HG03520 (cell line): ENCODE measurements around the gene IL11.

Experiments used
- ATAC-seq: cut with Tn5 transposase; IDR thresholded peaks from one replicate; pipeline ENCODE4 v1.9.1; 2021; ENCODE audit warnings: mild to moderate bottlenecking, moderate library complexity; ENCODE audit not compliant: unreplicated experiment

IL11 gene

GRCh38 chr19:55391702-55392615 lies 21.7 kb upstream of the IL11 start:
- no peak for ATAC-seq

DNA sequence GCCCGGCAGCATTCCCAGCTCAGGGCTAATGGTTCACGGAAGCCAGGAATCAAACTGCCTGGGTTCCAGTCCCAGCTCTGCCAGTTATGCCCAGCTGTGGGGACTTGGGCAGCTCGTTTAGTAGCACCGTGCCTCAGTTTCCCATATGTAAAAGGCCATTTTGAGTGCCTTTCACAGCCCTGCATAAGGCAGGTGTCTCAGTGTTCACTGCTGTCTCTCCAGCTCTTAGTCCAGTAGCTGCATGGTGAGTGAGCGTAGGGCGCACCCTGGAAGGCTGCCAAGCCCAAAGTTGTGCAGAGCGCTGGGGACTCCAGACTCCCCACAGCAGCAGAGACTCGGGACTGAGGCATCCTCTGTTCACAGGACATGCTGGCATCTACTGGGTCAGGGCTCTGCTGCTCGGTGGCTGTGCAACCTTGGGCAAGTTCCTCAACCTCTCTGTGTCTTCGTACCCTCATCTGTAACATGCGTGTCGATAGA lies 21.0 kb upstream of the IL11 start:
- ATAC-seq = no peak

GRCh38 chr19:55390461-55390880 lies 20.2 kb upstream of the IL11 start:
- ATAC-seq = no peak

DNA sequence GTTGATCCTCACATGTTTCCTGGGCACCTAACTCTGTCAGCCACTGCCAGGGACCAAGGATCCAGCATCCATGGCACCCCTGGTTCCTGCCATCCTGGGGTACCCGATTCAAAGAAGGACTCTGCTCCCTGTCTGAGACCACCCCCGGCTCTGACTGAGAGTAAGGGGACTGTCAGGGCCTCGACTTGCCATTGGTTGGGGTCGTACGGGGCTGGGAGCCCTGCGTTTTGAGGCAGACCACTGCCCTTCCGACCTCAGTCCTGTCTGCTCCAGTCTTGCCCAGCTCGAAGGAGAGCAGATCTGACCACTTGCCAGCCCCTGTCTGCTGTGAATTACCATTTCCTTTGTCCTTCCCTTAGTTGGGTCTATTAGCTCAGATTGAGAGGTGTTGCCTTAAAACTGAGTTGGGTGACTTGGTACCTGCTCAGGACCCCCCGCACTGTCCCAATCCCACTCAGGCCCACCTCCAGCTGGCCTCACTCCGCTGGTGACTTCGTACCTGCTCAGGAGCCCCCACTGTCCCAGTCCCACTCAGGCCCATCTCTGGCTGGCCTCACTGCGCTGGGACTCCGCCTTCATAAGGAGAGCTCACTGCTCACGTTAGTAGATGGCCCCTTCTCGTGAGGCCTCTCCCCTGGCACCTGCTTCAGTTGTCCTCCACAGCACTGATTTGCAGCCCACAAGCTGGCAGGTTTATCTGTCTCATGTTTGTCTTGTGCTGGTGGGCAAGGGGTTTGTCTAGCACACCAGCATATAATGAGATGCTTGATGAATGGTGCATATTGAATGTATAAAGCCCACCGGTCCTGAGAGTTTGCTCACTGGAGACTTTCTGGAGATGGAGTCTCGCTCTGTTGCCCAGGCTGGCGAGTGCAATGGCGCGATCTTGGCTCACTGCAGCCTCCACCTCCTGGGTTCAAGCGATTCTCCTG lies 19.4 kb upstream of the IL11 start:
- no peak for ATAC-seq

- ATAC-seq = no peak
Observed at GRCh38 chr19:55387736-55388497, 17.7 kb upstream of the IL11 start.

DNA sequence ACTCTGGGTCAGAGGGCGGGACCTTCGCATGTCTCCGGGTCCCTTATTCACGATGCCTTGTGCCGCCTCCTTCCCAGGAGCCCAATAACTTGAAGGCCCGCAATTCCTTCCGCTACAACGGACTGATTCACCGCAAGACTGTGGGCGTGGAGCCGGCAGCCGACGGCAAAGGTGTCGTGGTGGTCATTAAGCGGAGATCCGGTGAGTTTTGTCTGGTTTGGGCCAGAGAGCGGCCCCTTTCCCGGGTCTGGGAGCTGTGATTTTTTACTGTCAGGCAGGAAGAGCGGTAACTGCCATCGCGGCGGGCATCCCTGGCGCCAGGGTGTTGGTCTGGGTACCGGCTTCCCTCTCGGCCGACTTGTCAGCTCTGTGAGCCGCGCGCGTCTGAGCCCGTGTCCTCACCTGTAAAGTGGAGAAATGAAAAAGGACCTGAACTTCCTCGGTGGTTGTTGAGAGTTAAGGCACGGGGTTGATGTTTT lies 16.3 kb upstream of the IL11 start:
- no peak for ATAC-seq

GRCh38 chr19:55385724-55386492 lies 15.6 kb upstream of the IL11 start, which contains the start of gene RPL28:
Gene RPL28 (plus strand): TSS chr19:55385932. CDS start chr19:55386358, 426 bp downstream.
- peak; percentile 59 for ATAC-seq

DNA sequence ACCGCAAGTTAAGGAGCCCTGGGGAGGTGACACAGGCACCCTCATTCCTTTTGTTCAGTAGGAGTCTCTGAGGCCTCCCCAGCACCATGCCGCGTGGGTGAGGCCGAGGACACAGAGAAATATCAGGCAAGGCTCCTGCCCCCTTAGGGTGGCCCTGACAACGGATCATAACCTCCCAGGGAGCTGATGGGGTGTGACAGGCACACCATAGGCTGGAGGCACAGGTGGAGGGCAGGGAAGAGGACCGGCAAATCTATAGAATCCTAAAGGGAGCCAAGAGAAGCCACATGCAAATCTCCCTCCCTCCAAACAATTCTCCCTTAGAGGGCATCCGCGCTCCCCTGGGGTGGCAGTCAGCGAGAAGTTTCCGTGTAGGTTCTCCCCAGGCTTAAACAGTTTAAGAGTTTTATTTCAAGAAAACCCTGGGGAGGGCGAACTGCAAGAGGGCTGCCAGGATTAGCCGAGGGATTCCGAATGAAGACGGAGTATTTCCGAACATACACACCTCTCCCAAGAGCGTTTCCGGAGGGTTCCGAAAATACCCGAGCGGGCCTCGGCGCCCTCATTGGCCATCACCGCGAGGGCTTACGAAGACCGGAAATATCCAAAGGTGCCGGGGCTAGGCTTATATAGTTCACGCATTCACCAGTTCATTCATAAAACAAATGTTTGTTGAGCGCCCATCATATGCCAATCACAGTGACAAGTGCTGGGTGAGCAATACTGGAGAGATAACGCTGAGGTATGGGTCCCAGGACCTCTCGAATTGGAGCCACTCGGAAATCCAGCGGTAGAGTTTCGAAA lies 14.9 kb upstream of the IL11 start:
- ATAC-seq = peak; percentile 47

DNA sequence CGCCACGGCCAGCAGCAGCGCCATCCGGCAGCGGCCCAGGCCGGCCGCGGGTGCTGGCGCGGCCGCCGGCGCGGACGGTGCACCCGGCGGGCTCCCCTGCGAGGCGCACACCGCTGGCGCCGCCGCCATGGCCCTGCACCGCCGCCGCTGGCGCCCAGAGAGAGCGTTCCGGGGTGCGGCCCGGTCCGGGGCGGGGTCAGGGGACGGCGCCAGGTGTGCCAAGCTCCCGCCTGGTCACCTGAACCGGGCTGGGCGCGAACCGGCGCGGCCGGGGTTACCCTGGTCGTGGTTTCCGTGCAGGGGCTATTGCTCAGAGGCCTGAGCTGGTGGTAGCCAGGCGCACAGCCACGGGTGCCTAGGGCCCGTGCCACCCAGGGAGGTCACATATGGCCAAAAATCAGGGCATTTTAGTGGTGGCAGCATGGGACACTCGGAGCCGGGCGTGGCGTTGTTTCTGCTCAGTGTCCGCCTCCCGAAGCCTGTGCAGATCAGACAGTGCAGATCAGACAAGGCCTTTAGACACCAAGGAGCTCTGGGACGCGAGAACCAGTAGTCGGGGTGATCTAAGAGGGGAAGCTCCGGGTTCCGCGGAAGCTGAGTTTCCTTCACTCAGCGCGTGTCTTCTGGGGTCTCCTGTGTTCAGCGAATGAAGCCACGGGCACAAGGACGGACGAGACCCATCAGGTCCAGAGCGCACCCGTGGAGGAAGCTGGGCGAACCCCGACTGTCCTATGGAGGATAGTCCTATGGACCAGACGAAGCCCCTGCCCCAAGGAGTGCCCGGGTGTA lies 14.1 kb upstream of the IL11 start, which contains the start of gene TMEM238:
TSS of gene TMEM238 (minus strand) at position 162 of the 789 bp plus-strand sequence. CDS start at position 129, 33 bp downstream.
- ATAC-seq = no peak

GRCh38 chr19:55383279-55384130 lies 13.2 kb upstream of the IL11 start:
- no peak for ATAC-seq

DNA sequence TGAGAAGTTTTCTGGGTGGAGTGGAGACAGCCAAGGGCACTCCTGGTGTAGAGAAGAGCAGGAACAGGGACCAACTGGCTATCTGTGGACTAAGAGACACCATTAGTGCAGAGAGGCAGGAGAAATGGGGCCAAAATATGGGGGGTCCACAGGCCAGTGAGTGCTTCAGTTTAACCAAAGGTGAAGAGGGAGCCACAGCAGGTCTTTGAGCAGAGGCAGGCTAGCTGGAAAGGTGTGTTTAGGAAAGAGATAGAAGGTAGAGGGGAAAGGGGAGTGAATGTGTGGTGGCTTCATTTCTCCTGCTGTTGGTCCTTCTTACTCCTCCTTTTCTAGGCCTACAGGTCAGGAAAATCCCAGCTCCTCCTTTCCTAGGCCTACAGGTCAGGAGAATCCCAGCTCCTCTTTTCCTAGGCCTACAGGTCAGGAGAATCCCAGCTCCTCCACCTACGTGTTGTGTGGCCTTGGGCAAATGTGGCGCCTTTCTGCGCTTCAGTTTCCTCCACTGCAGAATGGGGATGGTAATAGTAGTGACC lies 12.3 kb upstream of the IL11 start:
- no peak for ATAC-seq

GRCh38 chr19:55382013-55382412 lies 11.8 kb upstream of the IL11 start:
- no peak for ATAC-seq

GRCh38 chr19:55379174-55379573 lies 8.9 kb upstream of the IL11 start:
- ATAC-seq = no peak

DNA sequence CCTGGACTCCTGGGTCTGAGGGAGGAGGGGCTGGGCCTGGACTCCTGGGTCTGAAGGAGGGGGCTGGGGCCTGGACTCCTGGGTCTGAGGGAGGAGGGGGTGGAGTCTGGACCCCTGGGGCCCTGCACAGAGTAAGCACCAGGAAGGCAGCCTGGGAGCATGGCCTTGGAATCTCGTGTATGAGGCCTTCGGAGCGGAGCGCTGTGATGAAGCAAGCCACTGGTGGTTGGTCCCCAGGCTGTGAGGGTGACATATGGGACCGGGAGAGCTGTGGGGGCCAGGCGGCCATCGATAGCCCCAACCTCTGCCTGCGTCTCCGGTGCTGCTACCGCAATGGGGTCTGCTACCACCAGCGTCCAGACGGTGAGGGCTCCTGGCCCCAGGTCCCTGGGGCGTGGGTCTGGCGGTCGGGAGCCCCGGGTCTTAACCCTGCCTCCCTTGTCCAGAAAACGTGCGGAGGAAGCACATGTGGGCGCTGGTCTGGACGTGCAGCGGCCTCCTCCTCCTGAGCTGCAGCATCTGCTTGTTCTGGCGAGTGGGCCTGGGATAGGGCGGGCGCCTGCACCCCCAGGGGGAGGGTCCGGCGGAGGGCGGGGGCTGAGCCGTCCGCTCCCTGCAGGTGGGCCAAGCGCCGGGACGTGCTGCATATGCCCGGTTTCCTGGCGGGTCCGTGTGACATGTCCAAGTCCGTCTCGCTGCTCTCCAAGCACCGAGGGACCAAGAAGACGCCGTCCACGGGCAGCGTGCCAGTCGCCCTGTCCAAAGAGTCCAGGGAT lies 7.3 kb upstream of the IL11 start:
- ATAC-seq = no peak

DNA sequence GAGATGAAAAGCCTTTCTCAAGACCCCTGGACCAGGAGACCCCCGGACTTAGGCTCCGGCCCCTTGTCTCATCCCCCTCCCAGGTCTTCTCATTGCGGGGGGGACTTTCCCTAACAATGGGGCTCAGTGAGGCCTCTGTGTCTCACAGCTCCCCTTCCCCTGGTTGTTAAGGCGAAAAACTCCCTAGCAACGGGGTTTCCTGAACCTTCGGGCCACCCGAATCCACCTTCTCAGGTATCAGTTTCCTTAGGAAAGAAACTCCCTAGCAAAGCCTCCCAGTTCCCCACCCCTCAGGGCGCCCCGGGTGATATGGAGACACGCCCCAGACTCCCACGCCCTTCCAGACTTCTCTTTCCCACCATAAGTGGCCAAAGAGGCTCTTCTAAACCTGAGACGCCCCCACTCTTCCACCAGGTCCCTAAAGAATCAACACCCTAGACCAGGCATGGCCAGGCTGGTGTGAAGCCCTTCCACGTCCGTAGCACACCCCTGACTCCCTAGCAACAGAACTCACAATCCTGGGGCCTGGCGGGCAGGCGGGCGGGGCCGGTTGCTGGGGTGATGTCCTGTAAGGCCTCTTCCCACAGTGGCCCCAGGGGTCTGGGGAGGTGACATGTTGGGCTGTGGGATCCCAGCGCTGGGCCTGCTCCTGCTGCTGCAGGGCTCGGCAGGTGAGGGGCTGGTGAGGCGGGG lies 6.1 kb upstream of the IL11 start, which contains the start of gene TMEM190:
TSS of gene TMEM190 (plus strand) at position 586 of the 693 bp plus-strand sequence. CDS start at position 614, 28 bp downstream.
- ATAC-seq = no peak
